ENCODE measurements around the gene C16orf78. TPM values are rescaled to one million over a fixed set of nuclear protein-coding genes. Genes with fewer than 3 reads are reported as not detected.

C16orf78 gene
- total RNA-seq = not detected

GRCh38 chr16:49373504-49373903 lies at the start of gene C16orf78:
Gene C16orf78 (plus strand): TSS chr16:49373804. CDS start chr16:49373940, 136 bp downstream.
- no peak within 1 kb of the TSS for H3K4me3 ChIP-seq
- no peaks in the 10 kb centered on the region for H3K36me3 ChIP-seq
- in situ Hi-C loops (cut with MboI; ENCODE audit: low pct_ligation_motif_present in 1 of 4, low pct_unique_long_range_greater_than_20kb in 1 of 4, low sequenced_read_pairs in 3 of 4) (no loop called here), intact Hi-C loops (cut with DNase I; ENCODE audit: low total_unique reads) (no loop called here)
- no peaks in the 10 kb centered on the region for H3K4me1 ChIP-seq
- no peaks in the 10 kb centered on the region for H3K27me3 ChIP-seq
- TF ChIP-seq EP300 (IDR thresholded peaks at IDR 0.05; ENCODE audit: low read depth) = no peak
- no peak for TF ChIP-seq POLR2AphosphoS5 (IDR thresholded peaks at IDR 0.05)
- no peak for TF ChIP-seq CTCF (IDR thresholded peaks at IDR 0.05)
- TF ChIP-seq POLR2A (IDR thresholded peaks at IDR 0.05) = no peak
- WGBS, 2 donors (ENCODE audit: low coverage in 1 of 2) = 72 to 93% methylated on average over 3 to 4 of the region's 4 CpGs
- no peak within 1 kb of the TSS for H3K27ac ChIP-seq
- no peaks in the 10 kb centered on the region for H3K9me3 ChIP-seq
- DNase-seq = no peak

- no peak for TF ChIP-seq CTCF (IDR thresholded peaks at IDR 0.05)
- Histone ChIP-seq H3K27me3 (no peaks in the 10 kb centered on the region), H3K27ac (no peak overlapping the region), H3K36me3 (no peaks in the 10 kb centered on the region), H3K4me1 (no peaks in the 10 kb centered on the region), H3K4me3 (no peak overlapping the region), H3K9me3 (no peaks in the 10 kb centered on the region)
- intact Hi-C loops (cut with DNase I; ENCODE audit: low total_unique reads) = no loop called here
- WGBS, 2 donors (ENCODE audit: low coverage in 1 of 2) = 80 to 85% methylated on average over 1 to 9 of the region's 9 CpGs
- DNase-seq = no peak
- in situ Hi-C loops (cut with MboI; ENCODE audit: low pct_ligation_motif_present in 1 of 4, low pct_unique_long_range_greater_than_20kb in 1 of 4, low sequenced_read_pairs in 3 of 4) = no loop called here
Measured at GRCh38 chr16:49324703-49325102, 48.9 kb upstream of the C16orf78 start.

GRCh38 chr16:49327466-49327865 lies 46.1 kb upstream of the C16orf78 start:
- DNase-seq = no peak
- no peaks in the 10 kb centered on the region for H3K36me3 ChIP-seq
- no peak for TF ChIP-seq EP300 (IDR thresholded peaks at IDR 0.05; ENCODE audit: low read depth)
- TF ChIP-seq POLR2AphosphoS5 (IDR thresholded peaks at IDR 0.05) = no peak
- TF ChIP-seq CTCF (IDR thresholded peaks at IDR 0.05) = no peak
- no peak for TF ChIP-seq POLR2A (IDR thresholded peaks at IDR 0.05)
- no peak overlapping the region for H3K4me3 ChIP-seq
- intact Hi-C loops (cut with DNase I; ENCODE audit: low total_unique reads) (no loop called here), in situ Hi-C loops (cut with MboI; ENCODE audit: low pct_ligation_motif_present in 1 of 4, low pct_unique_long_range_greater_than_20kb in 1 of 4, low sequenced_read_pairs in 3 of 4) (no loop called here)
- WGBS, 2 donors (ENCODE audit: low coverage in 1 of 2) = 61% methylated on average over 4 of the region's 4 CpGs; no CpG with 5 or more reads in 1 of the 2 donors
- no peaks in the 10 kb centered on the region for H3K9me3 ChIP-seq
- no peaks in the 10 kb centered on the region for H3K27me3 ChIP-seq
- H3K27ac ChIP-seq = no peak overlapping the region
- H3K4me1 ChIP-seq = no peaks in the 10 kb centered on the region

GRCh38 chr16:49328325-49328724 lies 45.3 kb upstream of the C16orf78 start:
- WGBS, 2 donors (ENCODE audit: low coverage in 1 of 2) = 76 to 84% methylated on average over 4 of the region's 4 CpGs
- Histone ChIP-seq H3K27me3 (no peaks in the 10 kb centered on the region), H3K36me3 (no peaks in the 10 kb centered on the region), H3K9me3 (no peaks in the 10 kb centered on the region), H3K4me1 (no peaks in the 10 kb centered on the region), H3K27ac (no peak overlapping the region), H3K4me3 (no peak overlapping the region)
- no peak for TF ChIP-seq POLR2AphosphoS5 (IDR thresholded peaks at IDR 0.05)
- DNase-seq = no peak
- intact Hi-C loops (cut with DNase I; ENCODE audit: low total_unique reads) (no loop called here), in situ Hi-C loops (cut with MboI; ENCODE audit: low pct_ligation_motif_present in 1 of 4, low pct_unique_long_range_greater_than_20kb in 1 of 4, low sequenced_read_pairs in 3 of 4) (no loop called here)

- H3K27ac ChIP-seq = no peak overlapping the region
- 58 to 85% methylated on average over 2 to 9 of the region's 9 CpGs for WGBS, 2 donors (ENCODE audit: low coverage in 1 of 2)
- no peaks in the 10 kb centered on the region for H3K9me3 ChIP-seq
- H3K27me3 ChIP-seq = no peaks in the 10 kb centered on the region
- intact Hi-C loops (cut with DNase I; ENCODE audit: low total_unique reads) = no loop called here
- DNase-seq = no peak
- H3K36me3 ChIP-seq = no peaks in the 10 kb centered on the region
- TF ChIP-seq CTCF (IDR thresholded peaks at IDR 0.05) (no peak), POLR2A (IDR thresholded peaks at IDR 0.05) (no peak), POLR2AphosphoS5 (IDR thresholded peaks at IDR 0.05) (no peak), EP300 (IDR thresholded peaks at IDR 0.05; ENCODE audit: low read depth) (no peak)
- no peaks in the 10 kb centered on the region for H3K4me1 ChIP-seq
- no peak overlapping the region for H3K4me3 ChIP-seq
- in situ Hi-C loops (cut with MboI; ENCODE audit: low pct_ligation_motif_present in 1 of 4, low pct_unique_long_range_greater_than_20kb in 1 of 4, low sequenced_read_pairs in 3 of 4) = no loop called here
Measured at GRCh38 chr16:49330562-49331201, 42.9 kb upstream of the C16orf78 start.
